OCI-LY1 (cell line): Measurements from ENCODE around the gene HEG1.

ENCODE experiments used
- CTCF ChIP-seq: fragments of 200-600 bp; sonication (generic), shearing (Covaris generic); IDR thresholded peaks from 2 replicates; pipeline ENCODE4 v1.5.1; 2017; ENCODE audit warnings: mild to moderate bottlenecking, antibody characterized with exemption, low read length, moderate library complexity, mixed read lengths
- EZH2 ChIP-seq: fragments of 200-600 bp; sonication (generic), shearing (Covaris generic); IDR thresholded peaks from 2 replicates; pipeline ENCODE4 v1.8.0; 2017; ENCODE audit warnings: borderline replicate concordance, mixed run types, mild to moderate bottlenecking, antibody characterized with exemption, low read length, moderate library complexity, mixed read lengths

- TF ChIP-seq CTCF (no peak), EZH2 (no peak)
Observed at GRCh38 chr3:125037498-125038150, 18.2 kb downstream of the HEG1 start.
